ENCODE data around the gene FOXP2. TPM values are rescaled to one million over a fixed set of nuclear protein-coding genes. Genes with fewer than 3 reads are reported as not detected.

The FOXP2 gene
- total and polyA plus RNA-seq, 2 donors (not counting 3 experiments of a cell fraction or from before 2014, with no cell fraction given) = 0.37 to 2.7 TPM

- no TSS peak for BruUV-seq (replicated peaks)
Observed at GRCh38 chr7:114534953-114535352, 120.3 kb downstream of the FOXP2 start.

More at GRCh38 chr7:114534953-114535352, 120.3 kb downstream of the FOXP2 start:
- FAIRE-seq (no peak), DNase-seq (ENCODE audit: low read depth, low spot score) (no peak)
- Histone ChIP-seq H3K27me3 (ENCODE audit: control insufficient read depth in 2 of 2, insufficient read depth in 2 of 2, low read length in 2 of 2) (no peaks in the 10 kb centered on the region), H3K27ac (ENCODE audit: insufficient read depth, low read depth, low read length) (no peak overlapping the region), H3K36me3 (ENCODE audit: control insufficient read depth in 2 of 2, extremely low read depth in 1 of 2, insufficient read depth in 2 of 2, low read length in 2 of 2) (no peaks in the 10 kb centered on the region), H4K20me1 (replicated peaks; ENCODE audit: control insufficient read depth, extremely low read depth, insufficient read depth, low read length) (no peaks in the 10 kb centered on the region), H3K4me2 (ENCODE audit: insufficient read depth, low read length) (no peak overlapping the region), H2AFZ (ENCODE audit: low read depth, low read length) (no peak overlapping the region), H3K79me2 (ENCODE audit: control insufficient read depth, insufficient read depth, low read length) (no peaks in the 10 kb centered on the region), H3K4me3 (replicated peaks in 1 of 3; ENCODE audit: insufficient read depth in 1 of 3, low read depth in 1 of 3, low read length in 3 of 3) (no peak overlapping the region), H3K4me1 (ENCODE audit: control insufficient read depth, extremely low read depth, insufficient read depth, low read length) (no peaks in the 10 kb centered on the region), H3K9ac (replicated peaks; ENCODE audit: extremely low read depth, insufficient read depth, low read length) (no peak overlapping the region), H3K9me1 (replicated peaks; ENCODE audit: control insufficient read depth, extremely low read depth, insufficient read depth, low read length) (no peaks in the 10 kb centered on the region), H3K9me3 (replicated peaks; ENCODE audit: control insufficient read depth, insufficient read depth, low read length) (no peaks in the 10 kb centered on the region)
- POLR2A ChIA-PET = no interaction called here
- dilution Hi-C loops (cut with MboI; ENCODE audit: extremely low pct_ligation_motif_present, low sequenced_read_pairs) (no loop called here), intact Hi-C loops (cut with micrococcal nuclease) (no loop called here)
- CTCF ChIA-PET = no interaction called here
- TF ChIP-seq CTCF (IDR thresholded peaks at IDR 0.05; ENCODE audit: extremely low read depth in 1 of 2, insufficient read depth in 1 of 2, low read depth in 1 of 2, low read length in 2 of 2) = no peak
- TF ChIP-seq JUN (IDR thresholded peaks at IDR 0.05; ENCODE audit: borderline replicate concordance, insufficient read depth, insufficient read length, low read depth) = no peak
- no peak for TF ChIP-seq MYC (IDR thresholded peaks at IDR 0.05; ENCODE audit: low read depth, low read length)
- no peak for TF ChIP-seq FOS (IDR thresholded peaks at IDR 0.05; ENCODE audit: borderline replicate concordance, insufficient read depth, low read length)

Measured in endothelial cell of umbilical vein (primary cell).